Lower leg skin (tissue), 4 donors: ENCODE data around the gene ERGIC1. TPM values are rescaled to one million over a fixed set of nuclear protein-coding genes. Genes with fewer than 3 reads are reported as not detected.

Experiments
- DNase-seq, 2 donors: peaks; one replicate each; pipeline ENCODE4 v3.0.0-alpha.2; 2019; ENCODE audit warnings: low spot score in 2 of 2
- H3K4me3 ChIP-seq: fragments of 200-600 bp; sonication (generic); 2 replicates; pipeline ENCODE4 v1.5.1; 2017; ENCODE audit warnings: mild to moderate bottlenecking, low read depth; ENCODE audit not compliant: poor library complexity, severe bottlenecking
- CTCF ChIP-seq, 3 donors: fragments of 450-650 bp; IDR thresholded peaks; one replicate each; pipeline ENCODE4 v1.5.1; 2016; ENCODE audit warnings: antibody characterized with exemption in 3 of 3, mild to moderate bottlenecking in 3 of 3, moderate library complexity in 2 of 3
- POLR2A ChIP-seq, 2 donors: fragments of 450-650 bp; IDR thresholded peaks; one replicate each; pipeline ENCODE4 v1.6.1; 2016 to 2017; ENCODE audit warnings: antibody characterized with exemption in 2 of 2, mild to moderate bottlenecking in 1 of 2, moderate library complexity in 1 of 2
- WGBS, 2 donors: methylation state at CpG; one replicate each; pipeline ENCODE4 v1.1.5; 2018; 5-methylcytosine and 5-hydroxymethylcytosine counted together
- intact Hi-C: fragments of 100-400 bp; cut with DNase I; formaldehyde crosslinking; loops from one replicate; pipeline ENCODE4 v1.15.0; 2023; ENCODE audit warnings: low total_unique reads
- total RNA-seq, 4 donors: library from RNA; depleted of rRNA; stranded (reverse); fragments of >200 nt; gene quantifications; one replicate each; pipeline ENCODE4 v1.1.0, GENCODE V29; 2016

Gene ERGIC1
- total RNA-seq, 4 donors from 2014 or later, result 62.9 to 114 (median 82.6) TPM

GRCh38 chr5:172901788-172902496, 67.9 kb downstream of the ERGIC1 start:
- 66 to 89% methylated on average over 9 of the region's 9 CpGs for WGBS, 2 donors
- intact Hi-C loops, result loop anchor here (5.0 kb wide), 1 partner anchor 135 kb away; no protein-coding TSS in a partner anchor
- TF ChIP-seq CTCF (IDR thresholded peaks at IDR 0.05) (no peak), POLR2A (IDR thresholded peaks at IDR 0.05) (no peak)
- H3K4me3 ChIP-seq, result no peak overlapping the region
- DNase-seq, result no peak

- DNase-seq, result no peak
- no peak for TF ChIP-seq POLR2A (IDR thresholded peaks at IDR 0.05)
- TF ChIP-seq CTCF (IDR thresholded peaks at IDR 0.05), result no peak
- intact Hi-C loops, result loop anchor here (5.0 kb wide), 1 partner anchor 135 kb away; no protein-coding TSS in a partner anchor
- no peak overlapping the region for H3K4me3 ChIP-seq
- WGBS, 2 donors, result 73 to 76% methylated on average over 25 of the region's 25 CpGs
These were observed 68.7 kb downstream of the ERGIC1 start for GRCh38 chr5:172902497-172903472.

- intact Hi-C loops, result loop anchor here (5.0 kb wide), 1 partner anchor 136 kb away; no protein-coding TSS in a partner anchor
- TF ChIP-seq CTCF (IDR thresholded peaks at IDR 0.05), result no peak
- no peak for TF ChIP-seq POLR2A (IDR thresholded peaks at IDR 0.05)
These were observed 69.7 kb downstream of the ERGIC1 start for GRCh38 chr5:172903790-172904189.

GRCh38 chr5:172904312-172904642, 70.2 kb downstream of the ERGIC1 start:
- 66 to 69% methylated on average over 4 of the region's 4 CpGs for WGBS, 2 donors
- no peak for TF ChIP-seq POLR2A (IDR thresholded peaks at IDR 0.05)
- intact Hi-C loops, result loop anchor here (5.0 kb wide), 1 partner anchor 137 kb away; no protein-coding TSS in a partner anchor

More at GRCh38 chr5:172903790-172904189, 69.7 kb downstream of the ERGIC1 start:
- 38 to 54% methylated on average over 4 of the region's 4 CpGs for WGBS, 2 donors
- no peak overlapping the region for H3K4me3 ChIP-seq
- no peak for DNase-seq

GRCh38 chr5:172904643-172905345, 70.7 kb downstream of the ERGIC1 start:
- H3K4me3 ChIP-seq, result no peak overlapping the region
- intact Hi-C loops, result loop anchor here (5.0 kb wide), 1 partner anchor 137 kb away; no protein-coding TSS in a partner anchor
- peak; percentile 85 to 94 for DNase-seq
- 53 to 57% methylated on average over 9 to 13 of the region's 13 CpGs for WGBS, 2 donors
- TF ChIP-seq CTCF (IDR thresholded peaks at IDR 0.05) (no peak), POLR2A (IDR thresholded peaks at IDR 0.05) (no peak)

More at GRCh38 chr5:172904312-172904642, 70.2 kb downstream of the ERGIC1 start:
- no peak for DNase-seq
- no peak overlapping the region for H3K4me3 ChIP-seq
